Suprapubic skin (tissue), 4 donors: Measurements from ENCODE around the gene MPC1L.

Source experiments
- CTCF ChIP-seq, 2 donors: fragments of 200-600 bp in 1 of 2; fragments of 450-650 bp in 1 of 2; sonication (generic) in 1 of 2; IDR thresholded peaks; one replicate each; pipeline ENCODE4 v1.5.1; 2016 to 2019; ENCODE audit warnings: antibody characterized with exemption in 2 of 2, mild to moderate bottlenecking in 1 of 2, moderate library complexity in 1 of 2
- POLR2A ChIP-seq, 2 donors: fragments of 450-650 bp; IDR thresholded peaks; one replicate each; pipeline ENCODE4 v1.6.1; 2017; ENCODE audit warnings: antibody characterized with exemption in 2 of 2, mild to moderate bottlenecking in 2 of 2, moderate library complexity in 2 of 2
- POLR2AphosphoS5 ChIP-seq, 3 donors: sonication (generic); formaldehyde crosslinking; IDR thresholded peaks; one replicate each; pipeline ENCODE4 v1.6.1; 2017; ENCODE audit warnings: antibody characterized with exemption in 3 of 3

GRCh38 chrX:40582811-40583210 is 40.4 kb upstream of the MPC1L start:
- TF ChIP-seq CTCF (IDR thresholded peaks at IDR 0.05) (no peak), POLR2AphosphoS5 (IDR thresholded peaks at IDR 0.05) (no peak), POLR2A (IDR thresholded peaks at IDR 0.05) (no peak)
